GM12865 (cell line): ENCODE data around the gene PCDH1.

ENCODE experiments used
- DNase-seq: peaks from one replicate; pipeline ENCODE4 v3.0.0; 2010; ENCODE audit warnings: low read depth
- H3K4me3 ChIP-seq: 2 replicates; pipeline ENCODE4 v1.5.1; 2011; ENCODE audit warnings: mild to moderate bottlenecking, low read depth, low read length, control low read depth
- TF ChIP-seq, protein P1 (sequence below): IDR thresholded peaks from 2 replicates; pipeline ENCODE4 v1.5.1; 2011; ENCODE audit warnings: low read length, control low read depth, low read depth, inconsistent platforms; ENCODE audit not compliant: insufficient read depth; ENCODE audit errors: missing control alignments

Gene PCDH1

DNA sequence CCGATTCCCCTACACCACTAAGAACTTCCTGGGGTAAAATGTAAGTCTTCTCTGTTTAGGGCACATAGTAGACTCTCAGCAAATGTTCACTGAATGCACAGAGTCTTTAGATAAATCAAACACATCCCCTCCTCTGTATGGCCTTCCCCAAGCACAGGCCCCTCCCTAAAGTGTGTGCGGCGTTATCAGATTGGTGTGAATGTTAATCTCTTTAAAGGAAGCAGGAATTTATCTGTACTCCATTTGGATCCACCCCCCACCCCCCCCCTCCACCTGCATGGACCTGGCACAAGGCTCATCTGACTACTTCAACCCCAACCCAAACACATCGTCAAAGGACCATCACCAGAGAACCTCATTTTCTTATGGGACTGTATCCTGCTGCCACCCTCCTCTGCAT, 6.3 kb downstream of the PCDH1 start:
- no peak for DNase-seq
- TF ChIP-seq, protein P1, sequence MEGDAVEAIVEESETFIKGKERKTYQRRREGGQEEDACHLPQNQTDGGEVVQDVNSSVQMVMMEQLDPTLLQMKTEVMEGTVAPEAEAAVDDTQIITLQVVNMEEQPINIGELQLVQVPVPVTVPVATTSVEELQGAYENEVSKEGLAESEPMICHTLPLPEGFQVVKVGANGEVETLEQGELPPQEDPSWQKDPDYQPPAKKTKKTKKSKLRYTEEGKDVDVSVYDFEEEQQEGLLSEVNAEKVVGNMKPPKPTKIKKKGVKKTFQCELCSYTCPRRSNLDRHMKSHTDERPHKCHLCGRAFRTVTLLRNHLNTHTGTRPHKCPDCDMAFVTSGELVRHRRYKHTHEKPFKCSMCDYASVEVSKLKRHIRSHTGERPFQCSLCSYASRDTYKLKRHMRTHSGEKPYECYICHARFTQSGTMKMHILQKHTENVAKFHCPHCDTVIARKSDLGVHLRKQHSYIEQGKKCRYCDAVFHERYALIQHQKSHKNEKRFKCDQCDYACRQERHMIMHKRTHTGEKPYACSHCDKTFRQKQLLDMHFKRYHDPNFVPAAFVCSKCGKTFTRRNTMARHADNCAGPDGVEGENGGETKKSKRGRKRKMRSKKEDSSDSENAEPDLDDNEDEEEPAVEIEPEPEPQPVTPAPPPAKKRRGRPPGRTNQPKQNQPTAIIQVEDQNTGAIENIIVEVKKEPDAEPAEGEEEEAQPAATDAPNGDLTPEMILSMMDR = no peak
- no peak overlapping the region for H3K4me3 ChIP-seq

DNA sequence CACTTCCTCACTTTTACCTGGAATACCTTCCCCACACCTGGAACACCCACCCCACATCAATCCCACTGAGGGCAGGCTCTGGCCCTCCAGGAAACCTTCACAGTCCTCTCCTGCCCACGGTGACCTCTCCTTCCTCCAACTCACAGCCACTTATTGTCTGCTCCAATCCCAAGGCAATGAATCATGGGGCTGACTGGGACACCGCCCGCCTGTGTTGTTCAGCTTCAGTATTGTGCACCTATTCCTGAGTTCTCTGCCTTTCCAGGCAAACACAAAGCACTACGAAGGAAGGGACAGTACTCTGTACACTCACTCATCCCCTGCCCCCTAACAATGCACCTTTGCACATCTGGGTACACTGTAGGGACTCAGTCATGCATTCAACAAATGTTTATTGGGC, 7.3 kb downstream of the PCDH1 start:
- no peak for DNase-seq
- no peak overlapping the region for H3K4me3 ChIP-seq
- TF ChIP-seq, protein P1 = no peak

DNA sequence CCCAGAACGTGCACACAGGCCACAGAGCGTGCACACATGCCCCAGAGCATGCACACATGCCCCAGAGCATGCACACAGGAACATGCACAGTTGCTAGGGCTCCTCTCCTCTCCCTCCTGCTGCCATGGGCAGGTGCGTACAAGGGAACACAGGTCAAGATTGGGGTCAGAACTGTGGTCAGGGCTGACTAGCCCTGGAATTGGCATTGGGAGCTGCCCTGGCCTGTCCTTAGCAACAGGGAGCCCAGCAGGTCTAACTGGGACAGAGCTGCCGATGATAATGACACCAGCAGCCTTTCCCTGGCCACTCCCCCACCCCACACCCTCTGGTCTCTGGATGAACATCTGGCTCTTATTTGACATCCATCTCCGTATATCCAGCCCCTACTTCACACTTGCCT, 8.0 kb downstream of the PCDH1 start:
- TF ChIP-seq, protein P1 = no peak
- DNase-seq = no peak

DNA sequence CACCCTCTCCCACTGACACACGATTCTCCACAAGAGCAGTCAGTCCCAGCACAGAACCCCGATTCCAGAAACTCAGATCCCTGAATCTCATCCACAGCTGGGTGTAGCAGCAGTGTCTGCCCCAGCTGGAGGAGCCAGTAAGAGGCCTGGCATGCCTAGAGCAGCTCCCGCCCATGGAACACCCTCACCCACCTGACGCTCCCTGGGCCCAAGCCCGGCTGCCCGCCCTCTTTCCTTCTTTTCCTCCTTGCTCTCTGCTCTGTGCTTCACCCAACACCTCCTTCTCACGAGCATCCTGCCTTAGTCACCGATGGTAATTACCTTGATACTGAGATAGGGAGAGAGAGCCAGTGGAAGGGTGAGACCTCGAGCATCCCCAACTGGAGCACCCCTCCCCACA, 8.7 kb downstream of the PCDH1 start:
- no peak overlapping the region for H3K4me3 ChIP-seq
- DNase-seq = no peak
- TF ChIP-seq, protein P1 = no peak

More for the DNA sequence above, 8.0 kb downstream of the PCDH1 start:
- no peak overlapping the region for H3K4me3 ChIP-seq

DNA sequence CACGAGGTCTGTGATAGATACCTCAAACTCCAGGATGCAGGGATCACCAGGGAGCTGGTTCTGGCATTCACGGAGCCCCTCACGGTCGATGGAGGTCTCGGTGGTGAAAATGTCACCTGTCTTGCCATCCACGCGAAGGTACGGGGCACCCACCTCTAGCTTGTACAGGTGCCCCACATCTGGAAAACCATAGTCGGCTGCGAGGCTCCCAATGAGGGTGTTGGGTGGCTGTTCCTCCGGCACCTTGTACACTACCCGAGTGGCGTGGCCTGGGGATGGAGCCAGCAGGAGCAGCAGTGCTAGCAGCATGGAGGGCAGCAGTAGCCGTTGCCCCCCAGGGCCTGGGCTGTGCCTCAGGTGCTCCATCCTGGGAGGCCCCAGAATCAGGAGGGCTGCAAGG, 9.2 kb downstream of the PCDH1 start:
- no peak for DNase-seq
- no peak overlapping the region for H3K4me3 ChIP-seq
- TF ChIP-seq, protein P1 = no peak

DNA sequence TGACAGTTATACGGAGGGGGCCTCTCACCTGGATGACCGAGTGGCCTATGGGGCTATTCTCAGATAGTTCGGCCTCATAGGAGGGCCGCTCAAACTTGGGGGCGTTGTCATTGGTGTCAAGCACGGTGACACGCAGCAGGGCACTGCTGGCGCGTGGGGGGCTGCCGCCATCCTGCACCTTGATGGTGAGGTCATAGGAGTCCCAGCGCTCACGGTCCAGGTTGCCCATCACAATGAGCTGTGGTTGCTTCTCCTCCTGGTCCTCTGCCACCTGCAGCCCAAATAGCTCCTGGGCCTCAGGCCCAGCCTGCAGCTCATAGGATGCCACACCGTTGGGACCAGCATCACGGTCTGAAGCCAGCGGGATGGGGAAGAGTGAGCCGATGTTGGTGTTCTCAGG, 9.7 kb downstream of the PCDH1 start:
- no peak for DNase-seq
- TF ChIP-seq, protein P1 = no peak
- H3K4me3 ChIP-seq = no peak overlapping the region

DNA sequence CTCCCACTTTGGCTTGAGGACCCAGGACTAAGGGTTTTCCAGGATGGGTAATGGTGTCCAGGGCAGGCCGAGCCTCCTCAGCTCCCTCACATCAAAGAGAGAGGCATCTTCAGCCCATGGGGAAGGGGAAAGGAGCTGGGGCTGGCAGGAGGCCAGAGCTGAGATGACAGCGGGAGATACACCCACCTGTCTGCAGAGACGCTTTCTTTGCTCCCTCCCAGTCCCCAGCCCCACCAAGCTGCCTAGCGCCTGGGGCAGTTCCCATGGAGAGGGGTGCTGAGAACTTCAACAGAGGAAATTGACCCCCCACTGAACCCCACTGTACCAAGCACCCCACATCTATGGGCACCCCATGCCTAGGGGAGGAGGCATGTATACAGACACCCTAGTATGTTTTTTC, 10.6 kb downstream of the PCDH1 start:
- TF ChIP-seq, protein P1 = no peak
- DNase-seq = no peak
- H3K4me3 ChIP-seq = no peak overlapping the region
